Mesenchymal stem cell (in vitro differentiated cells and primary cell): Measurements from ENCODE around the gene PLXDC2. TPM values are rescaled to one million over a fixed set of nuclear protein-coding genes. Genes with fewer than 3 reads are reported as not detected.
A peak's percentile ranks its signal among the peaks of the same experiment; 100 is the strongest.
"Not testable (repeated sequence)": the region's sequence is repeated elsewhere in the genome, so short reads cannot be mapped to it uniquely, and the experiment has no call there.

Experiments
- DNase-seq: peaks from one replicate; pipeline ENCODE4 v3.0.0-alpha.2; 2013
- H2AFZ ChIP-seq: one replicate; pipeline ENCODE4 v1.6.1; 2013; ENCODE audit warnings: low read depth, mild to moderate bottlenecking, control low read depth, inconsistent platforms, low read length, moderate library complexity
- H2AK5ac ChIP-seq: 2 replicates; pipeline ENCODE4 v1.6.1; 2013; ENCODE audit warnings: low read length, moderate library complexity, mild to moderate bottlenecking, inconsistent platforms; ENCODE audit not compliant: severe bottlenecking
- H2BK120ac ChIP-seq: one replicate; pipeline ENCODE4 v1.6.1; 2013; ENCODE audit warnings: low read depth, mild to moderate bottlenecking, inconsistent platforms, low read length, moderate library complexity
- H2BK12ac ChIP-seq, 2 experiments: one replicate each; pipeline ENCODE4 v1.6.1; 2013; ENCODE audit warnings: inconsistent platforms in 2 of 2, low read length in 2 of 2, mild to moderate bottlenecking in 2 of 2, moderate library complexity in 2 of 2, control low read depth in 1 of 2
- H2BK15ac ChIP-seq: one replicate; pipeline ENCODE4 v1.6.1; 2013; ENCODE audit warnings: mild to moderate bottlenecking, low read depth, inconsistent platforms; ENCODE audit not compliant: poor library complexity, severe bottlenecking
- H2BK5ac ChIP-seq: 2 replicates; pipeline ENCODE4 v1.6.1; 2013; ENCODE audit warnings: low read depth, mild to moderate bottlenecking, low read length, control low read depth, inconsistent platforms; ENCODE audit not compliant: poor library complexity, severe bottlenecking
- H3K14ac ChIP-seq, 2 experiments: one replicate each; pipeline ENCODE4 v1.6.1; 2013; ENCODE audit warnings: inconsistent platforms in 2 of 2, low read length in 2 of 2, control low read depth in 1 of 2, mild to moderate bottlenecking in 1 of 2, moderate library complexity in 1 of 2
- H3K18ac ChIP-seq, 2 experiments: one replicate each; pipeline ENCODE4 v1.6.1; 2013; ENCODE audit warnings: inconsistent platforms in 2 of 2, low read length in 2 of 2, control low read depth in 1 of 2, low read depth in 1 of 2, mild to moderate bottlenecking in 1 of 2
- H3K23ac ChIP-seq, 2 experiments: one replicate each; pipeline ENCODE4 v1.6.1; 2013; ENCODE audit warnings: inconsistent platforms in 2 of 2, low read length in 2 of 2, mild to moderate bottlenecking in 2 of 2, moderate library complexity in 2 of 2, control low read depth in 1 of 2
- H3K27ac ChIP-seq: 2 replicates; pipeline ENCODE4 v1.5.1; 2013; ENCODE audit warnings: mild to moderate bottlenecking, moderate library complexity, low read length, control low read depth, inconsistent platforms; ENCODE audit not compliant: poor library complexity, severe bottlenecking
- H3K27me3 ChIP-seq, 2 experiments: 2 replicates each; pipeline versions ENCODE4 v1.6.1 to v1.7.0; 2013; ENCODE audit warnings: low read length in 2 of 2, mild to moderate bottlenecking in 2 of 2, moderate library complexity in 2 of 2, control low read depth in 1 of 2, inconsistent platforms in 1 of 2; ENCODE audit not compliant: control insufficient read depth in 1 of 2, insufficient read depth in 1 of 2
- H3K36me3 ChIP-seq, 2 experiments: 2 replicates each; pipeline versions ENCODE4 v1.6.1 to v1.7.0; 2013; ENCODE audit warnings: low read length in 2 of 2, control low read depth in 1 of 2, inconsistent platforms in 1 of 2, low read depth in 1 of 2, mild to moderate bottlenecking in 1 of 2; ENCODE audit not compliant: insufficient read depth in 2 of 2, control insufficient read depth in 1 of 2
- H3K4ac ChIP-seq, 2 experiments: one replicate each; pipeline ENCODE4 v1.6.1; 2013; ENCODE audit warnings: inconsistent platforms in 2 of 2, low read length in 2 of 2, mild to moderate bottlenecking in 2 of 2, moderate library complexity in 2 of 2, control low read depth in 1 of 2, low read depth in 1 of 2
- H3K4me1 ChIP-seq: 2 replicates; pipeline ENCODE4 v1.6.1; 2013; ENCODE audit warnings: low read depth, low read length, control low read depth; ENCODE audit not compliant: control insufficient read depth, insufficient read depth
- H3K4me2 ChIP-seq: 2 replicates; pipeline ENCODE4 v1.6.1; 2013; ENCODE audit warnings: low read length, mild to moderate bottlenecking, inconsistent platforms; ENCODE audit not compliant: poor library complexity, severe bottlenecking
- H3K4me3 ChIP-seq, 2 experiments: 2 replicates each; pipeline versions ENCODE4 v1.5.1 to v1.7.0; 2013; ENCODE audit warnings: low read length in 2 of 2, mild to moderate bottlenecking in 2 of 2, control low read depth in 1 of 2, low read depth in 1 of 2; ENCODE audit not compliant: insufficient read depth in 1 of 2
- H3K79me1 ChIP-seq: replicated peaks from 2 replicates; pipeline ENCODE4 v1.6.1; 2013; ENCODE audit warnings: mild to moderate bottlenecking, control low read depth, low read length, inconsistent platforms; ENCODE audit not compliant: poor library complexity, severe bottlenecking
- H3K9ac ChIP-seq: 2 replicates; pipeline ENCODE4 v1.7.0; 2013; ENCODE audit warnings: mild to moderate bottlenecking, low read length, moderate library complexity
- H3K9me3 ChIP-seq: 2 replicates; pipeline ENCODE4 v1.7.0; 2013; ENCODE audit warnings: mild to moderate bottlenecking, low read length; ENCODE audit not compliant: control insufficient read depth
- H4K8ac ChIP-seq: one replicate; pipeline ENCODE4 v1.6.1; 2013; ENCODE audit warnings: inconsistent platforms, mild to moderate bottlenecking, low read length, moderate library complexity
- H4K91ac ChIP-seq: one replicate; pipeline ENCODE4 v1.6.1; 2013; ENCODE audit warnings: mild to moderate bottlenecking, low read length, inconsistent platforms
- WGBS: methylation state at CpG from one replicate; pipeline ENCODE4 v1.1.7; 2013; ENCODE audit warnings: mixed read lengths; 5-methylcytosine and 5-hydroxymethylcytosine counted together
- polyA plus RNA-seq, 2 experiments: library from polyadenylated mRNA; stranded (reverse); fragments of 200-250 nt; gene quantifications; one replicate each; pipeline ENCODE4 v1.2.3, GENCODE V29; 2013

Gene PLXDC2
- 67.1 TPM for polyA plus RNA-seq (2013, experiment 1 of 2)
- 66.9 TPM for polyA plus RNA-seq (2013, experiment 2 of 2)

GRCh38 chr10:19816411-19817230 is at the start of gene PLXDC2:
TSS of gene PLXDC2 (plus strand) at chr10:19816432.
- Histone ChIP-seq H2BK12ac (peak within 1 kb of the TSS in 1 of 2 experiments; percentile 71), H2BK120ac (peak within 1 kb of the TSS; percentile 98), H4K8ac (peak within 1 kb of the TSS; percentile 92), H3K4me3 (peak within 1 kb of the TSS; percentile 83 to 89), H4K91ac (peak within 1 kb of the TSS; percentile 77), H2AK5ac (no peak within 1 kb of the TSS), H3K14ac (peak within 1 kb of the TSS in 1 of 2 experiments; percentile 96), H3K27ac (peak within 1 kb of the TSS; percentile 72), H3K4me2 (peak within 1 kb of the TSS; percentile 90), H2BK5ac (peak within 1 kb of the TSS; percentile 67), H3K79me1 (peaks cover 6% of the 10 kb centered on the region), H3K23ac (peak within 1 kb of the TSS; percentile 49 to 97), H2BK15ac (peak within 1 kb of the TSS; percentile 4), H3K9me3 (no peaks in the 10 kb centered on the region), H3K4me1 (peaks cover 8% of the 10 kb centered on the region), H3K27me3 (peaks cover 21 to 29% of the 10 kb centered on the region in 2 experiments), H3K36me3 (no peaks in the 10 kb centered on the region), H2AFZ (peak within 1 kb of the TSS; percentile 91), H3K4ac (peak within 1 kb of the TSS; percentile 78 to 92), H3K18ac (peak within 1 kb of the TSS; percentile 91 to 99), H3K9ac (peak within 1 kb of the TSS; percentile 84)
- WGBS: under 1% methylated on average over 58 of the region's 65 CpGs
- DNase-seq: peak; percentile 59

DNA sequence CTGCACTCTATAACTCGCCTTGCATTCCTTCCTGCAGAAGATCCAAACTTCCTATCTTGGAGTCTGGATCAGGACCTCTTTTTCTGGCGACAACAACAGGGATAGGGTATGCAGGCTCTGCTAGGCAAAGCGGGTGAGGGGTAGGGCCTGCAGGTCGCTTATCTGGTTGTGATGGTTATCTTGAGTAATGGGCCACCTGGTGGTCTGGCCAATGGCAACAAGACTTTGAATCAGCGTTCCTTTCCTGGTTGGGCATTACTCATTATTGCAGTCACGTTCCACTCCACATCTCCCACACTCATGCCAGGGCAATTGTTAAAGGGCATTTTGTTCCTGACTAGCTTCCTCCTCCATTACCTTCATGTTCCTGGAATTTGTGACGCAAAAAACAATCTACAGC is 48.4 kb upstream of the PLXDC2 start:
- H3K4me3 ChIP-seq: no peak overlapping the region
- no peak overlapping the region for H3K23ac ChIP-seq
- H3K27me3 ChIP-seq: no peaks in the 10 kb centered on the region
- H3K4ac ChIP-seq: no peak overlapping the region
- no peak overlapping the region for H2BK120ac ChIP-seq
- H2BK15ac ChIP-seq: no peak overlapping the region
- peak overlapping the region in 1 of 2 experiments; percentile 56 for H2BK12ac ChIP-seq
- H2AFZ ChIP-seq: no peak overlapping the region
- no peak overlapping the region for H3K9ac ChIP-seq
- no peak overlapping the region for H3K4me2 ChIP-seq
- H3K27ac ChIP-seq: no peak overlapping the region
- no peaks in the 10 kb centered on the region for H3K79me1 ChIP-seq
- no peak overlapping the region for H2AK5ac ChIP-seq
- H4K8ac ChIP-seq: peak overlapping the region; percentile 41
- peak overlapping the region in 1 of 2 experiments; percentile 54 for H3K18ac ChIP-seq
- no peaks in the 10 kb centered on the region for H3K9me3 ChIP-seq
- no peak overlapping the region for H4K91ac ChIP-seq
- peak; percentile 15 for DNase-seq
- H3K14ac ChIP-seq: no peak overlapping the region
- H3K4me1 ChIP-seq: no peaks in the 10 kb centered on the region
- H2BK5ac ChIP-seq: no peak overlapping the region
- WGBS: 21% methylated on average over 5 of the region's 7 CpGs
- H3K36me3 ChIP-seq: no peaks in the 10 kb centered on the region

DNA sequence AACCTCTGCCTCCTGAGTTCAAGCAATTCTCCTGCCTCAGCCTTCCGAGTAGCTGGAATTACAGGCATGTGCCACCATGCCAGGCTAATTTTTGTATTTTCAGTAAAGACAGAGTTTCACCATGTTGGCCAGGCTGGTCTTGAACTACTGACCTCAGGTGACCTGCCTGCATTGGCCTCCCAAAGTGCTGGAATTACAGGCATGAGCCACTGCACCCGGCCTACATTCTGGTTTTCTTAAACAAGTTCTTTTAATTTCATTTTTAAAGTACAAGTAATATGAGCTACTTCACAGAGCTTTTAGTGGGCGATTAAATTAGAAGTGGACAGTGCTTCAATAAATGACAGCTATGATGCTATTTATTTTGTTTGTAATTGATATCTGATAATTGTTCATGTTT is 46.4 kb upstream of the PLXDC2 start:
- H3K4me3 ChIP-seq, H3K36me3 ChIP-seq, H3K27me3 ChIP-seq, H3K18ac ChIP-seq, H2AFZ ChIP-seq, H2BK15ac ChIP-seq, H3K27ac ChIP-seq, H3K9ac ChIP-seq, H4K8ac ChIP-seq, H3K9me3 ChIP-seq, H2BK120ac ChIP-seq, H3K79me1 ChIP-seq, H4K91ac ChIP-seq, H2BK12ac ChIP-seq, H2BK5ac ChIP-seq, H3K14ac ChIP-seq, H3K4me1 ChIP-seq, DNase-seq, H3K4me2 ChIP-seq, H3K23ac ChIP-seq, H2AK5ac ChIP-seq, H3K4ac ChIP-seq: not testable (repeated sequence)
- 95% methylated on average over 2 of the region's 3 CpGs for WGBS

- WGBS: no CpG with 5 or more reads among the region's 2 CpGs
- no peak overlapping the region for H3K14ac ChIP-seq
Measured at GRCh38 chr10:19772972-19773371, 43.3 kb upstream of the PLXDC2 start.

More at GRCh38 chr10:19772972-19773371, 43.3 kb upstream of the PLXDC2 start:
- no peak overlapping the region for H3K18ac ChIP-seq
- no peak overlapping the region for H3K4me3 ChIP-seq
- H2BK5ac ChIP-seq: no peak overlapping the region
- H3K79me1 ChIP-seq: no peaks in the 10 kb centered on the region
- H4K91ac ChIP-seq: no peak overlapping the region
- no peaks in the 10 kb centered on the region for H3K27me3 ChIP-seq
- no peak overlapping the region for H2BK12ac ChIP-seq
- H2AK5ac ChIP-seq: no peak overlapping the region
- H3K23ac ChIP-seq: no peak overlapping the region
- H3K4me1 ChIP-seq: no peaks in the 10 kb centered on the region
- no peaks in the 10 kb centered on the region for H3K36me3 ChIP-seq
- no peak for DNase-seq
- H2BK120ac ChIP-seq: no peak overlapping the region
- H3K4me2 ChIP-seq: no peak overlapping the region
- H3K9me3 ChIP-seq: no peaks in the 10 kb centered on the region
- no peak overlapping the region for H3K9ac ChIP-seq
- H3K27ac ChIP-seq: no peak overlapping the region
- no peak overlapping the region for H3K4ac ChIP-seq
- no peak overlapping the region for H2BK15ac ChIP-seq
- no peak overlapping the region for H2AFZ ChIP-seq
- H4K8ac ChIP-seq: no peak overlapping the region
